Glutamatergic neuron (in vitro differentiated cells): Measurements from ENCODE around the gene TRIM38. TPM values are rescaled to one million over a fixed set of nuclear protein-coding genes. Genes with fewer than 3 reads are reported as not detected.
"Not testable (repeated sequence)": the region's sequence is repeated elsewhere in the genome, so short reads cannot be mapped to it uniquely, and the experiment has no call there.

Experiments
- DNase-seq: peaks from one replicate; pipeline ENCODE4 v3.0.0; 2022
- H3K27ac Mint-ChIP-seq: one replicate; pipeline ENCODE4 v1.8.0; 2020; ENCODE audit warnings: mild to moderate bottlenecking, mixed read lengths, inconsistent platforms; ENCODE audit not compliant: unreplicated experiment
- H3K27me3 Mint-ChIP-seq: one replicate; pipeline ENCODE4 v1.8.0; 2020; ENCODE audit warnings: mild to moderate bottlenecking, moderate library complexity, mixed read lengths, inconsistent platforms; ENCODE audit not compliant: unreplicated experiment
- H3K36me3 Mint-ChIP-seq: one replicate; pipeline ENCODE4 v1.8.0; 2020; ENCODE audit warnings: mild to moderate bottlenecking, mixed read lengths, inconsistent platforms; ENCODE audit not compliant: unreplicated experiment
- H3K4me1 Mint-ChIP-seq: one replicate; pipeline ENCODE4 v1.8.0; 2020; ENCODE audit warnings: mild to moderate bottlenecking, low read depth, mixed read lengths, inconsistent platforms; ENCODE audit not compliant: unreplicated experiment
- H3K4me3 Mint-ChIP-seq: one replicate; pipeline ENCODE4 v1.8.0; 2020; ENCODE audit warnings: mild to moderate bottlenecking, mixed read lengths, inconsistent platforms; ENCODE audit not compliant: unreplicated experiment
- H3K9me3 Mint-ChIP-seq: one replicate; pipeline ENCODE4 v1.8.0; 2020; ENCODE audit warnings: mild to moderate bottlenecking, moderate library complexity, mixed read lengths, inconsistent platforms; ENCODE audit not compliant: unreplicated experiment
- CTCF ChIP-seq: fragments of 200-600 bp; sonication (generic); IDR thresholded peaks from one replicate; pipeline ENCODE4 v1.5.0; 2021; ENCODE audit not compliant: partially characterized antibody, unreplicated experiment
- total RNA-seq: library from RNA; stranded (reverse); fragmentation: NEBNext Ultra II Directional; extraction: Animal tissue kit (Norgen Biotek cat#: 25700); gene quantifications from one replicate; pipeline ENCODE4 v1.2.1, GENCODE V29; 2021; ENCODE audit not compliant: unreplicated experiment

Gene TRIM38
- total RNA-seq, 1 donor from 2014 or later: 0.05 TPM

DNA sequence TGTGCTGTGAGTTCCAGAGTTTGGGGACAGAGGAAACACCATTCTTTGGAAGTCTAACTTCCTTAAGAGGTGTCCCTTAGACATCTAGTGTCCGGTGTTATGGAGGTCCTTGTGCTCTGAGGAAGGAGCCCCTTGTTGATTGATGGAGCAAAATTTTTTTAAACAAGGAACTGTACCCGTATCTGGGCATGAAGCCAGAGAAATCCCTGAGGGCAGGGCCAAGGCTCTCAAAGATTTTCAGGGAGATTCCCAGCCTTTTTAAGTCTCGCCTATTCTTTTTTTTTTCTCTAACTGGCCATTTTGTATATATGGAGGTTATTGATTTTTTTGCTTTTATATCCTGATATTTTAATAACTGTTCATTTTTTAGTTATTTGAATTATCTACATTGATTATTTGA, 45.9 kb downstream of the TRIM38 start:
- TF ChIP-seq CTCF: no peak
- H3K4me3 Mint-ChIP-seq: no peak overlapping the region
- no peaks in the 10 kb centered on the region for H3K9me3 Mint-ChIP-seq
- no peak overlapping the region for H3K27ac Mint-ChIP-seq
- H3K27me3 Mint-ChIP-seq: no peaks in the 10 kb centered on the region
- H3K36me3 Mint-ChIP-seq: no peaks in the 10 kb centered on the region
- peaks cover 3% of the 10 kb centered on the region for H3K4me1 Mint-ChIP-seq
- DNase-seq: no peak

GRCh38 chr6:26009817-26010216, 47.2 kb downstream of the TRIM38 start:
- H3K27ac Mint-ChIP-seq: no peak overlapping the region

DNA sequence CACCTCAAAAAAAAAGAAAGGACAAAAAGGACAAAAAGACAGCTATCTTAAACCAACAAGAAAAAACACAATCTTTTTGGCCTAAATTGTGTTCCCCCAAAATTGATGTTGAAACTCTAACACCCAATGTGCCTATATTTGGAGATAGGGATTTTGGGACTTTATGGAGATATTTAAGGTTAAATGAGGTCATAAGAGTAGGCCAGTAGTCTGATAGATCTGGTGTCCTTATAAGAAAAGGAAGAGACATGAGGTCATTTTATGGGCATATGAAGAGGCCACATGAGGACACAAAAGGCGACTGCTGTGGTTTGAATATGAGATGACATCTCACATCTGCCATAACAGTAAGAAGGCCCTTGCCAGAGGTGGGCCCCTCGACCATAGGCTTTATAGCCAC, 49.5 kb downstream of the TRIM38 start:
- TF ChIP-seq CTCF: no peak
- H3K27ac Mint-ChIP-seq: no peak overlapping the region
- H3K36me3 Mint-ChIP-seq: no peaks in the 10 kb centered on the region
- no peaks in the 10 kb centered on the region for H3K27me3 Mint-ChIP-seq
- no peaks in the 10 kb centered on the region for H3K4me1 Mint-ChIP-seq
- DNase-seq: no peak
- no peak overlapping the region for H3K4me3 Mint-ChIP-seq
- no peaks in the 10 kb centered on the region for H3K9me3 Mint-ChIP-seq

More at GRCh38 chr6:26009817-26010216, 47.2 kb downstream of the TRIM38 start:
- Mint-ChIP-seq H3K4me1 (peaks cover 2% of the 10 kb centered on the region), H3K27me3 (no peaks in the 10 kb centered on the region), H3K4me3 (no peak overlapping the region), H3K9me3 (no peaks in the 10 kb centered on the region), H3K36me3 (no peaks in the 10 kb centered on the region)
- no peak for TF ChIP-seq CTCF
- no peak for DNase-seq

DNA sequence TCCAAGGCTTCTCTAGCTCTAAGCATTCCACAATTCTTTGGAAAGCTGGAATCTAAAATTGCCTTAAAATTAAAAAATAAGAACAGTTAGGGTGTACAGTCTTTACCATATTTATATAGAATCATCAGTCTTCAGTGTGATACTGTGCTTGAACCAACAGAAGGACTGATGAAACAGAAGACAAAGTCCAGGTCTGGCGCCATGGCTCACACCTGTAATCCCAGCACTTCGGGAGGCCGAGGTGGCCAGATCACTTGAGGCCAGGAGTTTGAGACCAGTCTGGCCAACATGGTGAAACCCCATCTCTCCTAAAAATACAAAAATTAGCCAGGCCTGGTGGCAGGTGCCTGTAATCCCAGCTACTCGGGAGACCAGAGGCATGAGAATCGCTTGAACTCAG, 51.8 kb downstream of the TRIM38 start:
- H3K27ac Mint-ChIP-seq, H3K4me1 Mint-ChIP-seq, H3K4me3 Mint-ChIP-seq, H3K9me3 Mint-ChIP-seq, H3K27me3 Mint-ChIP-seq, H3K36me3 Mint-ChIP-seq, DNase-seq: not testable (repeated sequence)

GRCh38 chr6:26016245-26016962, 53.8 kb downstream of the TRIM38 start:
- Mint-ChIP-seq H3K27me3 (peaks cover 4% of the 10 kb centered on the region), H3K4me3 (no peak overlapping the region), H3K36me3 (no peaks in the 10 kb centered on the region), H3K9me3 (peaks cover 2% of the 10 kb centered on the region), H3K27ac (no peak overlapping the region), H3K4me1 (no peaks in the 10 kb centered on the region)
- no peak for TF ChIP-seq CTCF
- DNase-seq: no peak
